Right atrium auricular region (tissue), 2 donors: Measurements from ENCODE around the gene SERPINE3. TPM values are rescaled to one million over a fixed set of nuclear protein-coding genes. Genes with fewer than 3 reads are reported as not detected.

Experiments used
- DNase-seq: peaks from one replicate; pipeline ENCODE4 v3.0.0-alpha.2; 2019; ENCODE audit warnings: low spot score
- H3K27ac ChIP-seq, 2 donors: fragments of 200-600 bp; sonication (generic); 1 replicate in 1 of 2; 2 replicates in 1 of 2; pipeline ENCODE4 v1.5.1; 2016 to 2019
- H3K27me3 ChIP-seq, 2 donors: fragments of 200-600 bp; sonication (generic); one replicate each; pipeline versions ENCODE4 v1.5.1 to v1.6.0; 2017 to 2019
- H3K36me3 ChIP-seq: fragments of 200-600 bp; sonication (generic); one replicate; pipeline ENCODE4 v1.5.1; 2016
- H3K4me1 ChIP-seq, 2 donors: fragments of 200-600 bp; sonication (generic); one replicate each; pipeline versions ENCODE4 v1.5.1 to v1.6.0; 2017 to 2019
- H3K4me3 ChIP-seq, 2 donors: fragments of 200-600 bp; sonication (generic); 1 replicate in 1 of 2; 2 replicates in 1 of 2; pipeline ENCODE4 v1.5.1; 2017 to 2019; ENCODE audit warnings: mild to moderate bottlenecking in 1 of 2, moderate library complexity in 1 of 2
- H3K9me3 ChIP-seq, 2 donors: fragments of 200-600 bp; sonication (generic); one replicate each; pipeline ENCODE4 v1.5.1; 2019
- CTCF ChIP-seq, 2 donors: fragments of 200-600 bp; sonication (generic); IDR thresholded peaks; one replicate each; pipeline ENCODE4 v1.5.1; 2019; ENCODE audit warnings: antibody characterized with exemption in 2 of 2
- total RNA-seq, 2 donors: library from RNA; depleted of rRNA; stranded (reverse); fragments of >200 nt; gene quantifications; one replicate each; pipeline ENCODE4 v1.1.0, GENCODE V29; 2016

SERPINE3 gene
- total RNA-seq, 2 donors from 2014 or later = not detected

- no peaks in the 10 kb centered on the region for H3K9me3 ChIP-seq
- H3K27ac ChIP-seq = no peak overlapping the region
- H3K27me3 ChIP-seq = no peaks in the 10 kb centered on the region
- peaks cover 0 to 8% of the 10 kb centered on the region in 2 donors for H3K4me1 ChIP-seq
- H3K4me3 ChIP-seq = no peak overlapping the region
- no peaks in the 10 kb centered on the region for H3K36me3 ChIP-seq
- DNase-seq = no peak
- no peak for TF ChIP-seq CTCF (IDR thresholded peaks at IDR 0.05)
Observed at GRCh38 chr13:51349016-51349415, 9.5 kb downstream of the SERPINE3 start.

- no peak overlapping the region for H3K4me3 ChIP-seq
- no peaks in the 10 kb centered on the region for H3K36me3 ChIP-seq
- no peaks in the 10 kb centered on the region for H3K27me3 ChIP-seq
- H3K4me1 ChIP-seq = no peaks in the 10 kb centered on the region
- no peak overlapping the region for H3K27ac ChIP-seq
- no peaks in the 10 kb centered on the region for H3K9me3 ChIP-seq
- DNase-seq = no peak
- no peak for TF ChIP-seq CTCF (IDR thresholded peaks at IDR 0.05)
Observed at GRCh38 chr13:51355217-51355616, 15.7 kb downstream of the SERPINE3 start.

- H3K4me3 ChIP-seq = no peak overlapping the region
- no peaks in the 10 kb centered on the region for H3K4me1 ChIP-seq
- H3K9me3 ChIP-seq = no peaks in the 10 kb centered on the region
- no peak for DNase-seq
- no peaks in the 10 kb centered on the region for H3K27me3 ChIP-seq
- TF ChIP-seq CTCF (IDR thresholded peaks at IDR 0.05) = no peak
- no peak overlapping the region for H3K27ac ChIP-seq
- H3K36me3 ChIP-seq = peaks cover 4% of the 10 kb centered on the region
Observed at GRCh38 chr13:51357928-51358595, 18.6 kb downstream of the SERPINE3 start.

- Histone ChIP-seq H3K27me3 (no peaks in the 10 kb centered on the region), H3K36me3 (peaks cover 4% of the 10 kb centered on the region), H3K4me1 (no peaks in the 10 kb centered on the region), H3K27ac (no peak overlapping the region), H3K9me3 (no peaks in the 10 kb centered on the region), H3K4me3 (no peak overlapping the region)
- TF ChIP-seq CTCF (IDR thresholded peaks at IDR 0.05) = no peak
- DNase-seq = no peak
Observed at GRCh38 chr13:51359352-51359751, 19.9 kb downstream of the SERPINE3 start.

GRCh38 chr13:51360489-51360888 lies 21.0 kb downstream of the SERPINE3 start:
- Histone ChIP-seq H3K9me3 (no peaks in the 10 kb centered on the region), H3K4me3 (no peak overlapping the region), H3K36me3 (peaks cover 12% of the 10 kb centered on the region), H3K27ac (no peak overlapping the region), H3K27me3 (no peaks in the 10 kb centered on the region), H3K4me1 (no peaks in the 10 kb centered on the region)
- no peak for TF ChIP-seq CTCF (IDR thresholded peaks at IDR 0.05)
- no peak for DNase-seq

- TF ChIP-seq CTCF (IDR thresholded peaks at IDR 0.05) = no peak
- Histone ChIP-seq H3K36me3 (peaks cover 12% of the 10 kb centered on the region), H3K27me3 (no peaks in the 10 kb centered on the region), H3K4me1 (no peaks in the 10 kb centered on the region), H3K27ac (no peak overlapping the region), H3K9me3 (no peaks in the 10 kb centered on the region), H3K4me3 (no peak overlapping the region)
- no peak for DNase-seq
Observed at GRCh38 chr13:51361106-51361505, 21.6 kb downstream of the SERPINE3 start.
